ENCODE measurements around the gene DERL3. TPM values are rescaled to one million over a fixed set of nuclear protein-coding genes. Genes with fewer than 3 reads are reported as not detected.

The DERL3 gene
- polyA plus RNA-seq, 2 donors, result 0.58 to 1.1 TPM

DNA sequence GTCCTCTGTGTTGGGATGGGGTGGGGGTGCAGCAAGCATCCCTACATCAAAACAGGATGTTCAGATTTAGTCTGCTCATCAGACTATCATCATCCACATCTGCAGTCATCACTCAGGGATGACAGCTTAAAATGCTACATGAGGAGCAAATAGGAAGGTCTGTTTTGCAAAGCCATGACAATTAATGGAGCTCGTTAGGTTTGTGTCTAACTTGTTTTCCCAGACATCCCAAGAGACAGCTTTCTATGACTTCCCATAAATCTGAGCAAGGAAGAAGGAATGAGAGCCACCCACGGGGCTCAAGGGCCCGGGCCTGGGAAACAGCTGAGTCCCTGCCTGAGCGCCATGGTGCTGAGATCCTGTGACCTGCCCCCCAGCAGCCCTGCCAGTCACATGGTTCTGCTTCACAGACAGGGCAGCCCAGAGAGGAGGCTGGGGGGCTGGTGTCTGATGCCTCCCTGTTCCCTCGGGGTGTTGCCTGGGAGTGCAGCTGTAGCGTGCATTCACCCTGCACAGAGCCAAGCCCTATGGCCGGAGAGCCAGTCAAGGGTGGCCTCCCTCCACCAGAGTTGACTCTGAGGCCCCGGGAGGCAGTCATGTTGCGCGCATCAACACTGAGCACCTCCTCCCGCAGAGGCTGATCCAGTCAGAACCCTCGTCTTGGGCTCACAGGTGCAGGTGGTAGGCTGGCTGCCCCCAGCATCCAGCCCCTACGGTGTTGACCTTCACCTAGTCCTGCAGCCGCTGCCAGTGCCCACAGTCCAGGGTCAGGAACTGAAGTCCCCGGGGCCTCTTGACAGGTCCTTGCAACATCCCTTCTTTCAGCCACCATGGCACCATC lies 12.1 kb downstream of the DERL3 start:
- Histone ChIP-seq H3K27ac (ENCODE audit: low read depth in 2 of 2, low read length in 1 of 2) (no peak overlapping the region), H3K9me3 (ENCODE audit: control insufficient read depth in 2 of 2, insufficient read depth in 1 of 2, low read depth in 1 of 2, low read length in 1 of 2) (no peaks in the 10 kb centered on the region), H3K27me3 (ENCODE audit: control insufficient read depth in 1 of 2, insufficient read depth in 2 of 2, low read length in 2 of 2) (no peaks in the 10 kb centered on the region), H3K4me3 (ENCODE audit: low read depth in 1 of 2, low read length in 2 of 2) (no peak overlapping the region), H3K4me1 (ENCODE audit: control insufficient read depth in 2 of 2, insufficient read depth in 2 of 2, low read length in 1 of 2) (peaks cover 1 to 3% of the 10 kb centered on the region in 2 donors), H3K36me3 (ENCODE audit: control insufficient read depth in 2 of 2, insufficient read depth in 2 of 2, low read length in 1 of 2) (peaks cover 18 to 70% of the 10 kb centered on the region in 2 donors)
- WGBS, 2 donors, result 86% methylated on average over 15 of the region's 15 CpGs

- Histone ChIP-seq H3K9me3 (ENCODE audit: control insufficient read depth in 2 of 2, insufficient read depth in 1 of 2, low read depth in 1 of 2, low read length in 1 of 2) (no peaks in the 10 kb centered on the region), H3K36me3 (ENCODE audit: control insufficient read depth in 2 of 2, insufficient read depth in 2 of 2, low read length in 1 of 2) (peaks cover 18 to 68% of the 10 kb centered on the region in 2 donors), H3K27ac (ENCODE audit: low read depth in 2 of 2, low read length in 1 of 2) (no peak overlapping the region), H3K27me3 (ENCODE audit: control insufficient read depth in 1 of 2, insufficient read depth in 2 of 2, low read length in 2 of 2) (no peaks in the 10 kb centered on the region), H3K4me1 (ENCODE audit: control insufficient read depth in 2 of 2, insufficient read depth in 2 of 2, low read length in 1 of 2) (peaks cover 0 to 3% of the 10 kb centered on the region in 2 donors), H3K4me3 (ENCODE audit: low read depth in 1 of 2, low read length in 2 of 2) (no peak overlapping the region)
- WGBS, 2 donors, result 88 to 96% methylated on average over 12 of the region's 12 CpGs
These were observed 13.4 kb downstream of the DERL3 start for GRCh38 chr22:23825246-23825905.

GRCh38 chr22:23824476-23825245 lies 14.1 kb downstream of the DERL3 start:
- peaks cover 0 to 3% of the 10 kb centered on the region in 2 donors for H3K4me1 ChIP-seq (ENCODE audit: control insufficient read depth in 2 of 2, insufficient read depth in 2 of 2, low read length in 1 of 2)
- no peaks in the 10 kb centered on the region for H3K9me3 ChIP-seq (ENCODE audit: control insufficient read depth in 2 of 2, insufficient read depth in 1 of 2, low read depth in 1 of 2, low read length in 1 of 2)
- 85 to 92% methylated on average over 13 of the region's 13 CpGs for WGBS, 2 donors
- H3K27me3 ChIP-seq (ENCODE audit: control insufficient read depth in 1 of 2, insufficient read depth in 2 of 2, low read length in 2 of 2), result no peaks in the 10 kb centered on the region
- no peak overlapping the region for H3K4me3 ChIP-seq (ENCODE audit: low read depth in 1 of 2, low read length in 2 of 2)
- H3K27ac ChIP-seq (ENCODE audit: low read depth in 2 of 2, low read length in 1 of 2), result no peak overlapping the region
- H3K36me3 ChIP-seq (ENCODE audit: control insufficient read depth in 2 of 2, insufficient read depth in 2 of 2, low read length in 1 of 2), result peaks cover 18 to 68% of the 10 kb centered on the region in 2 donors

GRCh38 chr22:23823331-23823791 lies 15.4 kb downstream of the DERL3 start:
- Histone ChIP-seq H3K4me3 (ENCODE audit: low read depth in 1 of 2, low read length in 2 of 2) (no peak overlapping the region), H3K9me3 (ENCODE audit: control insufficient read depth in 2 of 2, insufficient read depth in 1 of 2, low read depth in 1 of 2, low read length in 1 of 2) (no peaks in the 10 kb centered on the region), H3K27me3 (ENCODE audit: control insufficient read depth in 1 of 2, insufficient read depth in 2 of 2, low read length in 2 of 2) (no peaks in the 10 kb centered on the region), H3K4me1 (ENCODE audit: control insufficient read depth in 2 of 2, insufficient read depth in 2 of 2, low read length in 1 of 2) (no peaks in the 10 kb centered on the region), H3K36me3 (ENCODE audit: control insufficient read depth in 2 of 2, insufficient read depth in 2 of 2, low read length in 1 of 2) (peaks cover 14 to 56% of the 10 kb centered on the region in 2 donors), H3K27ac (ENCODE audit: low read depth in 2 of 2, low read length in 1 of 2) (no peak overlapping the region)
- 73 to 88% methylated on average over 14 of the region's 14 CpGs for WGBS, 2 donors

- peaks cover 14 to 59% of the 10 kb centered on the region in 2 donors for H3K36me3 ChIP-seq (ENCODE audit: control insufficient read depth in 2 of 2, insufficient read depth in 2 of 2, low read length in 1 of 2)
- H3K4me3 ChIP-seq (ENCODE audit: low read depth in 1 of 2, low read length in 2 of 2), result no peak overlapping the region
- no peaks in the 10 kb centered on the region for H3K9me3 ChIP-seq (ENCODE audit: control insufficient read depth in 2 of 2, insufficient read depth in 1 of 2, low read depth in 1 of 2, low read length in 1 of 2)
- H3K27ac ChIP-seq (ENCODE audit: low read depth in 2 of 2, low read length in 1 of 2), result no peak overlapping the region
- 72 to 83% methylated on average over 6 of the region's 6 CpGs for WGBS, 2 donors
- H3K4me1 ChIP-seq (ENCODE audit: control insufficient read depth in 2 of 2, insufficient read depth in 2 of 2, low read length in 1 of 2), result no peaks in the 10 kb centered on the region
- H3K27me3 ChIP-seq (ENCODE audit: control insufficient read depth in 1 of 2, insufficient read depth in 2 of 2, low read length in 2 of 2), result no peaks in the 10 kb centered on the region
These were observed 16.6 kb downstream of the DERL3 start for GRCh38 chr22:23822101-23822671.

GRCh38 chr22:23820748-23821211 lies 18.0 kb downstream of the DERL3 start:
- no peak overlapping the region for H3K4me3 ChIP-seq (ENCODE audit: low read depth in 1 of 2, low read length in 2 of 2)
- no peaks in the 10 kb centered on the region for H3K9me3 ChIP-seq (ENCODE audit: control insufficient read depth in 2 of 2, insufficient read depth in 1 of 2, low read depth in 1 of 2, low read length in 1 of 2)
- H3K36me3 ChIP-seq (ENCODE audit: control insufficient read depth in 2 of 2, insufficient read depth in 2 of 2, low read length in 1 of 2), result peaks cover 18 to 58% of the 10 kb centered on the region in 2 donors
- 36 to 47% methylated on average over 4 of the region's 4 CpGs for WGBS, 2 donors
- no peaks in the 10 kb centered on the region for H3K27me3 ChIP-seq (ENCODE audit: control insufficient read depth in 1 of 2, insufficient read depth in 2 of 2, low read length in 2 of 2)
- H3K27ac ChIP-seq (ENCODE audit: low read depth in 2 of 2, low read length in 1 of 2), result no peak overlapping the region
- no peaks in the 10 kb centered on the region for H3K4me1 ChIP-seq (ENCODE audit: control insufficient read depth in 2 of 2, insufficient read depth in 2 of 2, low read length in 1 of 2)

DNA sequence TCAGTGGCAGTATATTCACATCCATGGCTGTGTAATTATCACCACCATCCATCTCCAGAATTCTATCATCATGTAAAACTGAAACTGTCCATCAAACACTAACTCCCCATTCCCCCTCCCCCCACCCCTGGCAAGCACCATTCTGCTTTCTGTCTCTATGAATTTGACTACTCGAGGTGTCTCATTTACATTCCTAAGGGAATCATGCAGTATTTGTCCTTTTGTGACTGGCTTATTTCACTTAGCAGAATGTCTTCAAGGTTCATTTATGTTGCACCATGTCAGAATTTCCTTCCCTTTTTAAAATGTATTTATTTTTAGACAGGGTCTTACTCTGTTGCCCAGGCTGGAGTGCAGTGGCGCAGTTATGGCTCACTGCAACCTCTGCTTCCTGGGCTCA lies 20.3 kb downstream of the DERL3 start:
- WGBS, 2 donors, result 79 to 90% methylated on average over 2 of the region's 2 CpGs
- peaks cover 4 to 44% of the 10 kb centered on the region in 2 donors for H3K36me3 ChIP-seq (ENCODE audit: control insufficient read depth in 2 of 2, insufficient read depth in 2 of 2, low read length in 1 of 2)
- H3K27me3 ChIP-seq (ENCODE audit: control insufficient read depth in 1 of 2, insufficient read depth in 2 of 2, low read length in 2 of 2), result no peaks in the 10 kb centered on the region
- no peaks in the 10 kb centered on the region for H3K9me3 ChIP-seq (ENCODE audit: control insufficient read depth in 2 of 2, insufficient read depth in 1 of 2, low read depth in 1 of 2, low read length in 1 of 2)
- no peak overlapping the region for H3K27ac ChIP-seq (ENCODE audit: low read depth in 2 of 2, low read length in 1 of 2)
- H3K4me1 ChIP-seq (ENCODE audit: control insufficient read depth in 2 of 2, insufficient read depth in 2 of 2, low read length in 1 of 2), result no peaks in the 10 kb centered on the region
- H3K4me3 ChIP-seq (ENCODE audit: low read depth in 1 of 2, low read length in 2 of 2), result no peak overlapping the region

- Histone ChIP-seq H3K36me3 (ENCODE audit: control insufficient read depth in 2 of 2, insufficient read depth in 2 of 2, low read length in 1 of 2) (peaks cover 4 to 34% of the 10 kb centered on the region in 2 donors), H3K9me3 (ENCODE audit: control insufficient read depth in 2 of 2, insufficient read depth in 1 of 2, low read depth in 1 of 2, low read length in 1 of 2) (no peaks in the 10 kb centered on the region), H3K27ac (ENCODE audit: low read depth in 2 of 2, low read length in 1 of 2) (no peak overlapping the region), H3K4me1 (ENCODE audit: control insufficient read depth in 2 of 2, insufficient read depth in 2 of 2, low read length in 1 of 2) (no peaks in the 10 kb centered on the region), H3K27me3 (ENCODE audit: control insufficient read depth in 1 of 2, insufficient read depth in 2 of 2, low read length in 2 of 2) (no peaks in the 10 kb centered on the region), H3K4me3 (ENCODE audit: low read depth in 1 of 2, low read length in 2 of 2) (no peak overlapping the region)
- 89 to 95% methylated on average over 6 of the region's 6 CpGs for WGBS, 2 donors
These were observed 21.7 kb downstream of the DERL3 start for GRCh38 chr22:23817146-23817545.

Data from esophagus (tissue), 2 donors.